SK-N-SH (cell line): ENCODE data around the gene MYMK. TPM values are rescaled to one million over a fixed set of nuclear protein-coding genes. Genes with fewer than 3 reads are reported as not detected.

Source experiments
- CTCF ChIA-PET: fragments of 300-600, 350-600 bp; formaldehyde crosslinking; extraction: SDS; loops from one replicate; lab custom pipeline; 2021; lab: Yijun Ruan, JAX
- POLR2A ChIA-PET: fragments of 350-600 bp; sonication (Branson Sonifier 250); formaldehyde crosslinking; extraction: SDS; loops from one replicate; lab custom pipeline; 2020; ENCODE audit warnings: antibody characterized with exemption, inconsistent platforms; lab: Yijun Ruan, JAX
- DNase-seq: peaks from one replicate; pipeline ENCODE4 v3.0.0; 2012
- H2AFZ ChIP-seq: fragments of 200-600 bp; sonication (generic); 2 replicates; pipeline ENCODE4 v1.8.1; 2016; ENCODE audit warnings: antibody characterized with exemption, mild to moderate bottlenecking, low read depth
- H3F3A ChIP-seq: fragments of 200-600 bp; sonication (generic); replicated peaks from 2 replicates; pipeline ENCODE3; 2016; ENCODE audit warnings: antibody characterized with exemption, mild to moderate bottlenecking; ENCODE audit not compliant: insufficient read depth
- H3K27ac ChIP-seq, 2 experiments: fragments of 200-500 bp in 1 of 2; fragments of 200-600 bp in 1 of 2; sonication (Bioruptor generic) in 1 of 2; sonication (generic), shearing (Covaris generic) in 1 of 2; 2 replicates each; pipeline versions ENCODE4 v1.5.1 to v1.6.1; 2014 to 2016; ENCODE audit warnings: low read depth in 2 of 2, inconsistent platforms in 1 of 2, low read length in 1 of 2, mild to moderate bottlenecking in 1 of 2, mixed read lengths in 1 of 2
- H3K27me3 ChIP-seq: fragments of 200-600 bp; sonication (generic), shearing (Covaris generic); 2 replicates; pipeline ENCODE4 v1.6.1; 2016; ENCODE audit warnings: mixed run types; ENCODE audit not compliant: insufficient read depth
- H3K36me3 ChIP-seq, 2 experiments: fragments of 200-500 bp in 1 of 2; fragments of 200-600 bp in 1 of 2; sonication (Bioruptor generic) in 1 of 2; sonication (generic) in 1 of 2; replicated peaks in 1 of 2; 2 replicates each; pipeline versions ENCODE3 to v1.5.1; 2014 to 2016; ENCODE audit warnings: low read length in 1 of 2, mild to moderate bottlenecking in 1 of 2; ENCODE audit not compliant: insufficient read depth in 2 of 2, control insufficient read depth in 1 of 2
- H3K4me1 ChIP-seq, 2 experiments: fragments of 200-500 bp in 1 of 2; fragments of 200-600 bp in 1 of 2; sonication (Bioruptor generic) in 1 of 2; sonication (generic), shearing (Covaris generic) in 1 of 2; 2 replicates each; pipeline versions ENCODE4 v1.5.1 to v1.6.1; 2014 to 2016; ENCODE audit warnings: low read depth in 1 of 2, low read length in 1 of 2, mixed run types in 1 of 2; ENCODE audit not compliant: insufficient read depth in 2 of 2, control insufficient read depth in 1 of 2
- H3K4me2 ChIP-seq: fragments of 200-600 bp; sonication (generic), shearing (Covaris generic); 2 replicates; pipeline ENCODE4 v1.6.1; 2017; ENCODE audit warnings: mixed run types
- H3K4me3 ChIP-seq, 2 experiments: fragments of 200-500 bp in 1 of 2; fragments of 200-600 bp in 1 of 2; sonication (Bioruptor generic) in 1 of 2; sonication (generic), shearing (Covaris generic) in 1 of 2; 2 replicates each; pipeline versions ENCODE4 v1.5.1 to v1.8.1; 2014 to 2016; ENCODE audit warnings: low read depth in 2 of 2, inconsistent platforms in 1 of 2, low read length in 1 of 2, mild to moderate bottlenecking in 1 of 2, mixed read lengths in 1 of 2, moderate library complexity in 1 of 2
- H3K79me2 ChIP-seq: fragments of 200-600 bp; sonication (generic); 2 replicates; pipeline ENCODE4 v1.8.1; 2017; ENCODE audit warnings: mild to moderate bottlenecking; ENCODE audit not compliant: insufficient read depth
- H3K9ac ChIP-seq: fragments of 200-600 bp; sonication (generic); 2 replicates; pipeline ENCODE4 v1.6.1; 2017; ENCODE audit warnings: mixed run types
- H3K9me2 ChIP-seq: fragments of 200-600 bp; sonication (generic); 2 replicates; pipeline ENCODE4 v1.6.1; 2017; ENCODE audit warnings: mixed run types
- H3K9me3 ChIP-seq: fragments of 200-600 bp; sonication (generic); 2 replicates; pipeline ENCODE4 v1.6.1; 2017; ENCODE audit warnings: mixed run types, mild to moderate bottlenecking, moderate library complexity
- H4K20me1 ChIP-seq: fragments of 200-600 bp; sonication (generic); 2 replicates; pipeline ENCODE4 v1.6.1; 2017; ENCODE audit warnings: mild to moderate bottlenecking, mixed run types; ENCODE audit not compliant: insufficient read depth
- CHD2 ChIP-seq: fragments of 150-350 bp; IDR thresholded peaks from 2 replicates; pipeline ENCODE4 v1.6.1; 2018; ENCODE audit warnings: low read length; ENCODE audit not compliant: partially characterized antibody
- CTCF ChIP-seq: fragments of 200-600 bp; sonication (generic); IDR thresholded peaks from 2 replicates; pipeline ENCODE4 v1.6.1; 2017; ENCODE audit warnings: antibody characterized with exemption, mild to moderate bottlenecking, moderate library complexity
- ELF1 ChIP-seq: IDR thresholded peaks from 2 replicates; pipeline ENCODE4 v1.4.0; 2012
- EP300 ChIP-seq, 2 experiments: IDR thresholded peaks; 2 replicates each; pipeline versions ENCODE4 v1.4.0 to v1.6.1; 2012; ENCODE audit warnings: borderline replicate concordance in 1 of 2, low read depth in 1 of 2, low read length in 1 of 2
- EZH2phosphoT487 ChIP-seq: fragments of 200-600 bp; sonication (generic); IDR thresholded peaks from 2 replicates; pipeline ENCODE4 v1.6.1; 2017; ENCODE audit warnings: low read depth, mixed run types, mild to moderate bottlenecking, antibody characterized with exemption, moderate library complexity, borderline replicate concordance
- FOSL2 ChIP-seq: IDR thresholded peaks from 2 replicates; pipeline ENCODE4 v1.4.0; 2012; ENCODE audit warnings: low read depth, mild to moderate bottlenecking, moderate library complexity, borderline replicate concordance
- FOXJ3 ChIP-seq: sonication (generic); formaldehyde crosslinking; IDR thresholded peaks from 2 replicates; pipeline ENCODE4 v1.5.1; 2020; ENCODE audit warnings: mild to moderate bottlenecking, missing genetic modification reagents
- FOXM1 ChIP-seq: IDR thresholded peaks from 2 replicates; pipeline ENCODE4 v1.4.0; 2012; ENCODE audit warnings: low read depth, mild to moderate bottlenecking
- GABPA ChIP-seq: IDR thresholded peaks from 2 replicates; pipeline ENCODE4 v1.4.0; 2012; ENCODE audit warnings: low read depth, mild to moderate bottlenecking
- GATA2 ChIP-seq: sonication (generic); formaldehyde crosslinking; IDR thresholded peaks from 2 replicates; pipeline ENCODE4 v1.5.0; 2020; ENCODE audit warnings: mild to moderate bottlenecking, missing genetic modification reagents
- MAX ChIP-seq: IDR thresholded peaks from 2 replicates; pipeline ENCODE4 v1.4.0; 2012; ENCODE audit warnings: low read depth
- MXI1 ChIP-seq: IDR thresholded peaks from 2 replicates; pipeline ENCODE4 v1.6.1; 2012; ENCODE audit warnings: mild to moderate bottlenecking, low read depth, low read length, improper control_type of control experiment
- POLR2AphosphoS5 ChIP-seq: IDR thresholded peaks from 2 replicates; pipeline ENCODE4 v1.6.1; 2012; ENCODE audit warnings: low read depth, low read length
- RAD21 ChIP-seq: IDR thresholded peaks from 2 replicates; pipeline ENCODE4 v1.6.1; 2012; ENCODE audit warnings: mild to moderate bottlenecking, low read length
- RCOR1 ChIP-seq: fragments of 150-350 bp; IDR thresholded peaks from 2 replicates; pipeline ENCODE4 v1.6.1; 2017; ENCODE audit warnings: antibody characterized with exemption, low read length
- RFX5 ChIP-seq: IDR thresholded peaks from 2 replicates; pipeline ENCODE4 v1.6.1; 2012; ENCODE audit warnings: mild to moderate bottlenecking, improper control_type of control experiment, low read length
- SIN3A ChIP-seq: IDR thresholded peaks from 2 replicates; pipeline ENCODE4 v1.6.1; 2012; ENCODE audit warnings: low read depth, mild to moderate bottlenecking, low read length, moderate library complexity, borderline replicate concordance
- TAF1 ChIP-seq: IDR thresholded peaks from 2 replicates; pipeline ENCODE4 v1.6.1; 2012; ENCODE audit warnings: low read depth, mild to moderate bottlenecking, low read length, moderate library complexity, borderline replicate concordance
- TCF12 ChIP-seq: IDR thresholded peaks from 2 replicates; pipeline ENCODE4 v1.4.0; 2012
- USF1 ChIP-seq: IDR thresholded peaks from 2 replicates; pipeline ENCODE4 v1.4.0; 2012; ENCODE audit warnings: low read depth, borderline replicate concordance
- USF2 ChIP-seq: fragments of 150-350 bp; IDR thresholded peaks from 2 replicates; pipeline ENCODE4 v1.6.1; 2017; ENCODE audit warnings: antibody characterized with exemption, low read length, low read depth, borderline replicate concordance
- WGBS: methylation state at CpG from one replicate; pipeline ENCODE4 v1.1.6; 2017; ENCODE audit warnings: low lambda C conversion rate; 5-methylcytosine and 5-hydroxymethylcytosine counted together
- polyA plus RNA-seq, 3 experiments: library from polyadenylated mRNA; depleted of rRNA; stranded (reverse); fragments of >200 nt; gene quantifications; 2 replicates each; pipeline ENCODE4 v1.2.3, GENCODE V29; 2012

The MYMK gene
- polyA plus RNA-seq, 1 of the 3 experiments (the other 2 are of a cell fraction) = not detected

GRCh38 chr9:133560944-133561343 is 36.2 kb upstream of the MYMK start:
- DNase-seq = no peak
- Histone ChIP-seq H3K4me3 (no peak overlapping the region), H4K20me1 (no peaks in the 10 kb centered on the region), H3K36me3 (no peaks in the 10 kb centered on the region), H3K9me2 (no peaks in the 10 kb centered on the region), H3K4me2 (no peak overlapping the region), H3K27ac (no peak overlapping the region; a peak in 1 of 4 replicates), H3K9ac (no peak overlapping the region), H3F3A (peaks cover 9% of the 10 kb centered on the region), H3K27me3 (0 out of 2 replicates have a peak, but pooled peaks cover 10% of the 10 kb centered on the region), H3K4me1 (peaks cover 16 to 64% of the 10 kb centered on the region in 2 experiments), H3K79me2 (no peaks in the 10 kb centered on the region), H2AFZ (no peak overlapping the region), H3K9me3 (no peaks in the 10 kb centered on the region)
- TF ChIP-seq FOXM1 (no peak), TAF1 (no peak), GABPA (no peak), USF2 (no peak), CTCF (no peak), SIN3A (no peak), POLR2AphosphoS5 (no peak), CHD2 (no peak), EP300 (IDR thresholded peaks at IDR 0.05; ENCODE audit: borderline replicate concordance in 1 of 2, low read depth in 1 of 2, low read length in 1 of 2) (no peak), RFX5 (no peak), ELF1 (no peak), USF1 (no peak)
- ChIA-PET POLR2A (interaction anchor here (1.0 to 1.3 kb wide), 3 partner anchors 8 to 71 kb away, joined by 3 to 4 read pairs (median 3); partner anchors contain the start of gene ADAMTSL2), CTCF (interaction anchor here (0.9 to 2.2 kb wide), 2 partner anchors 8 to 27 kb away, joined by 3 to 10 read pairs; partner anchors contain the start of gene ADAMTSL2)
- WGBS = 98% methylated on average over 19 of the region's 22 CpGs

GRCh38 chr9:133560311-133560710 is 35.6 kb upstream of the MYMK start:
- H3K4me3 ChIP-seq = no peak overlapping the region
- 0 out of 2 replicates have a peak, but pooled peaks cover 4% of the 10 kb centered on the region for H3K27me3 ChIP-seq
- no peak overlapping the region for H2AFZ ChIP-seq
- H4K20me1 ChIP-seq = no peaks in the 10 kb centered on the region
- peaks cover 9% of the 10 kb centered on the region for H3F3A ChIP-seq
- no peak overlapping the region for H3K4me2 ChIP-seq
- peak overlapping the region in 1 of 2 experiments; percentile 28; a peak in 1 of 4 replicates for H3K27ac ChIP-seq
- no peaks in the 10 kb centered on the region for H3K79me2 ChIP-seq
- WGBS = 84% methylated on average over 11 of the region's 15 CpGs
- ChIA-PET CTCF (interaction anchor here (2.2 kb wide), 1 partner anchor 27 kb away, joined by 10 read pairs; the partner anchor contains the start of gene ADAMTSL2), POLR2A (interaction anchor here (1.0 to 1.3 kb wide), 3 partner anchors 9 to 71 kb away, joined by 3 to 4 read pairs (median 3); partner anchors contain the start of gene ADAMTSL2)
- no peak overlapping the region for H3K9ac ChIP-seq
- TF ChIP-seq POLR2AphosphoS5 = no peak
- no peak for TF ChIP-seq EZH2phosphoT487
- TF ChIP-seq MAX = no peak
- TF ChIP-seq FOXM1 = no peak
- TF ChIP-seq GABPA = no peak
- TF ChIP-seq RFX5 = no peak
- no peak for TF ChIP-seq FOXJ3 (CRISPR knock-in tag)
- TF ChIP-seq RCOR1 = no peak
- no peak for TF ChIP-seq GATA2 (CRISPR knock-in tag)
- TF ChIP-seq FOSL2 = no peak
- TF ChIP-seq RAD21 = no peak
- no peak for TF ChIP-seq CHD2
- TF ChIP-seq USF2 = no peak
- TF ChIP-seq MXI1 = no peak
- no peak for TF ChIP-seq TCF12
- no peak for TF ChIP-seq EP300 (IDR thresholded peaks at IDR 0.05; ENCODE audit: borderline replicate concordance in 1 of 2, low read depth in 1 of 2, low read length in 1 of 2)
- TF ChIP-seq USF1 = no peak
- TF ChIP-seq, all 33 proteins: peak for 0
- Histone ChIP-seq H3K9me3 (no peaks in the 10 kb centered on the region), H3K36me3 (no peaks in the 10 kb centered on the region), H3K9me2 (no peaks in the 10 kb centered on the region), H3K4me1 (peaks cover 16 to 70% of the 10 kb centered on the region in 2 experiments)
- no peak for DNase-seq
